BJ (cell line): Measurements from ENCODE around the gene GLDC. TPM values are rescaled to one million over a fixed set of nuclear protein-coding genes. Genes with fewer than 3 reads are reported as not detected.

Experiments used
- CTCF ChIA-PET: fragments of 350-600 bp; formaldehyde crosslinking; extraction: SDS; loops from one replicate; lab custom pipeline; 2021; ENCODE audit warnings: antibody characterized with exemption, inconsistent platforms; lab: Yijun Ruan, JAX
- POLR2A ChIA-PET: fragments of 300-600 bp; sonication (Branson Sonifier 250); formaldehyde crosslinking; extraction: SDS; loops from one replicate; lab custom pipeline; 2021; ENCODE audit warnings: antibody characterized with exemption; lab: Charles Lee
- DNase-seq: peaks from one replicate; pipeline ENCODE4 v3.0.0-alpha.2; 2011; ENCODE audit warnings: low read depth
- H3K27me3 ChIP-seq: 2 replicates; pipeline ENCODE4 v1.6.0; 2011; ENCODE audit warnings: low read length; ENCODE audit not compliant: control insufficient read depth, insufficient read depth
- H3K36me3 ChIP-seq: 2 replicates; pipeline ENCODE4 v1.5.1; 2011; ENCODE audit warnings: low read length; ENCODE audit not compliant: control insufficient read depth, insufficient read depth
- H3K4me3 ChIP-seq: 2 replicates; pipeline ENCODE4 v1.5.1; 2011; ENCODE audit warnings: low read depth, mild to moderate bottlenecking, control low read depth, low read length
- polyA plus RNA-seq: library from polyadenylated mRNA; depleted of rRNA; stranded (reverse); fragments of >200 nt; gene quantifications from 2 replicates; pipeline ENCODE4 v1.2.3, GENCODE V29; 2011
- TF ChIP-seq, protein P1 (sequence below): IDR thresholded peaks from 2 replicates; pipeline ENCODE4 v1.5.1; 2011; ENCODE audit warnings: low read depth, mild to moderate bottlenecking, control low read depth, inconsistent platforms, low read length, moderate library complexity; ENCODE audit not compliant: insufficient read depth

Gene GLDC
- polyA plus RNA-seq, 1 experiment: 0.28 TPM

DNA sequence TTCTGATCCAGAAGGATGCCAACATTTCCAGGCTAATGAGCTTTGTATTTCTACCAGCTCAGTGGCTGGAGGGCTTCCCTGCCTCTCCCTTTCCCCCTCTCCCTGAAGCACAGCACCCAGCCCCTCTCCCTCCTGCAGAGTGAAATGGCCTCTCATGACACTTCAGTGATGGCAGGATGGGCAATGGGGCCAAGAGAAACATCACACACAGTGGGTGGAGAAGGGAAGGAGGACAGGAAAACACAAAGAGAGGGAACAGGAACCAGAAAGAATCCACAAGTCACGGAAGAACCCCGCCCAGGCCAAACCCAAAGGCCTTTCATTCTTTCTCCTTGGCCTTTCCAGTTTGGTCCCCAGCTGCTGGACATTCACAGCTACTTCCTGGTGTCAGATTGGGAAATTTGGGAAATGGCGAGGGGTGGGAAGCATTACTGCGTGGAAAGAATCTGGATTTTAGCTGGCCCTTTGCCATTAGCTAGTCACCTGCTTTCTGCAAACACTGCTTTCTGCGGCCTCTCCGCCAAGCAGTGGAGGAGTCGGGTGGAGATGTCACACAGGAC is 82.6 kb downstream of the GLDC start:
- TF ChIP-seq, protein P1, sequence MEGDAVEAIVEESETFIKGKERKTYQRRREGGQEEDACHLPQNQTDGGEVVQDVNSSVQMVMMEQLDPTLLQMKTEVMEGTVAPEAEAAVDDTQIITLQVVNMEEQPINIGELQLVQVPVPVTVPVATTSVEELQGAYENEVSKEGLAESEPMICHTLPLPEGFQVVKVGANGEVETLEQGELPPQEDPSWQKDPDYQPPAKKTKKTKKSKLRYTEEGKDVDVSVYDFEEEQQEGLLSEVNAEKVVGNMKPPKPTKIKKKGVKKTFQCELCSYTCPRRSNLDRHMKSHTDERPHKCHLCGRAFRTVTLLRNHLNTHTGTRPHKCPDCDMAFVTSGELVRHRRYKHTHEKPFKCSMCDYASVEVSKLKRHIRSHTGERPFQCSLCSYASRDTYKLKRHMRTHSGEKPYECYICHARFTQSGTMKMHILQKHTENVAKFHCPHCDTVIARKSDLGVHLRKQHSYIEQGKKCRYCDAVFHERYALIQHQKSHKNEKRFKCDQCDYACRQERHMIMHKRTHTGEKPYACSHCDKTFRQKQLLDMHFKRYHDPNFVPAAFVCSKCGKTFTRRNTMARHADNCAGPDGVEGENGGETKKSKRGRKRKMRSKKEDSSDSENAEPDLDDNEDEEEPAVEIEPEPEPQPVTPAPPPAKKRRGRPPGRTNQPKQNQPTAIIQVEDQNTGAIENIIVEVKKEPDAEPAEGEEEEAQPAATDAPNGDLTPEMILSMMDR: no peak
- DNase-seq: no peak
- POLR2A ChIA-PET: no interaction called here

DNA sequence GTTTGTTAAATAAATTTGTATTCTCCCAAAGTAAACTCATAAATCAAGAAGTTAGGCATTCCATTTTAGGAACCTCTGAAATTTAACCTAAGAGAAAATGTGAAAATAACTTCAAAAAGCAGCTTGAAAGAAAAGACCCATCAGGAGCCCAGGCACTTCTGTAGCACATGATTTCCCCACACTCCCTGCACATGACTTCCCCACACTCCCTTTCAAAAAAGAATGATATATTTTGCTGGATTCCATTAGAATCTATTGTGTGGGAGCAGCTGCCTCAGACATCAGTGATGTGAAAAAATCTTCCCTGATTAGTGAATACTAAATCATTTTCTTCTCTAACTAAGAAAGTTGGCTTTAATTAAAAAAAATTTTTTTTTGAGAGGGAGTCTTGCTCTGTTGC is 83.3 kb downstream of the GLDC start:
- no peak for DNase-seq
- H3K36me3 ChIP-seq: no peaks in the 10 kb centered on the region
- no peaks in the 10 kb centered on the region for H3K27me3 ChIP-seq
- H3K4me3 ChIP-seq: no peak overlapping the region
- POLR2A ChIA-PET: no interaction called here
- CTCF ChIA-PET: interaction anchor here (0.8 to 3.3 kb wide), 3 partner anchors 10 to 207 kb away, joined by 3 to 9 read pairs (median 7); no protein-coding TSS in a partner anchor
- TF ChIP-seq, protein P1: no peak

More for the DNA sequence above, 82.6 kb downstream of the GLDC start:
- Histone ChIP-seq H3K27me3 (no peaks in the 10 kb centered on the region), H3K4me3 (no peak overlapping the region), H3K36me3 (no peaks in the 10 kb centered on the region)
- CTCF ChIA-PET: interaction anchor here (0.8 to 3.3 kb wide), 3 partner anchors 10 to 208 kb away, joined by 3 to 9 read pairs (median 7); no protein-coding TSS in a partner anchor

DNA sequence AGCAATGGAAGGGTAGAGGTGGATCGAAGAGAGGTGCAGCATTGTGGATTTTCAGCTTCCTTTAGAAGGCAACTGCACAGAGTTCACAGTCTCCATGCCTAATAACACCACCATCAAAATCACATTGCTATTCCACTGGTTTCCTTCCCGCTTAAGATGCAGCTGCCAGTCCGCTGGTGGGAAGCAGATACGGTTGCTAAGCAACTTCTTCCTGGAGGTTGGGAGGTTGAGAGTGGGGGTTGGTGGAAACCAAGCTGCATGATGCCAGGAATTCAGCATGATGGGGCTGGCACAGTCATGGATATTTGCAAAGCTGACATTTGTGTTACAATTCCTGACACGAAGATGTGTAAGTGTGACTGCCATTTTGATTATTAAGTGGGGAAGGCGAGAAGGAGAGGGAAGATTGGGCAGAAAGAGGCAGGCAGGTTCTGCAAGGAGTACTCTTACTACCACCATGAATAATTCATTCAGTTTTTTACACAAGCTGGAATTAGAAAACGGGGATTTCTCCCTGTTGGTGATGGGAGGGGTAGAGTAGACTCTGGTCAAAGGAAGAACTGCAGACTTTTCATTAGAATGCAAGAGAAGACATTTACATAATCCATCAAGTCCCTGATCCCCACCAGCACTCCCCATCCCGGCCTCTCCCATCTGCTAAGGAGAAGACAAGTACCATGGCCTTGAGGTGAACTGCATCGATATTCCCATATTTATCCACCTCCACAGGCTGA is 87.5 kb downstream of the GLDC start:
- Histone ChIP-seq H3K36me3 (no peaks in the 10 kb centered on the region), H3K4me3 (no peak overlapping the region), H3K27me3 (no peaks in the 10 kb centered on the region)
- TF ChIP-seq, protein P1: no peak
- CTCF ChIA-PET: no interaction called here
- POLR2A ChIA-PET: no interaction called here
- DNase-seq: no peak

DNA sequence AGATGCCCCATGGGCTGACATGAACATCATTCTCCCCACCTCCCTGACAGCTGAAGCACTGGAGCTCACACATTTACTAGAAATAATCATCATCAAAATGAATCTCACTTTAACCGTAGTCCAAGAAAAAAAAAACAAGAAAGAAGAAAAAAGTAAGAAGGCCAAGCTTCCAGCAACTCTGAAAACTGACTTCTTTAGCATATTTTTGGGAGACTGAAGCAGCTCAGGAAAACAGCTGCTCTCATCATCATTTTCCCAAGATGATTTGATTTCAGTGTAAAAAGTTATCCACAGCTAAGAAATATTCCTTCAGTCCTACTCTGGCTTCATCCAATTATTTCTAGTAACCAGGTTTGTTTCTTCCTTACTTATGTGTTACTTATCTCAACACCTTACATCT is 91.7 kb downstream of the GLDC start:
- TF ChIP-seq, protein P1: no peak
- H3K36me3 ChIP-seq: no peaks in the 10 kb centered on the region
- H3K4me3 ChIP-seq: no peak overlapping the region
- CTCF ChIA-PET: interaction anchor here (0.8 to 1.5 kb wide), 2 partner anchors 15 to 139 kb away, joined by 3 read pairs; no protein-coding TSS in a partner anchor
- POLR2A ChIA-PET: no interaction called here
- H3K27me3 ChIP-seq: no peaks in the 10 kb centered on the region
- DNase-seq: no peak

DNA sequence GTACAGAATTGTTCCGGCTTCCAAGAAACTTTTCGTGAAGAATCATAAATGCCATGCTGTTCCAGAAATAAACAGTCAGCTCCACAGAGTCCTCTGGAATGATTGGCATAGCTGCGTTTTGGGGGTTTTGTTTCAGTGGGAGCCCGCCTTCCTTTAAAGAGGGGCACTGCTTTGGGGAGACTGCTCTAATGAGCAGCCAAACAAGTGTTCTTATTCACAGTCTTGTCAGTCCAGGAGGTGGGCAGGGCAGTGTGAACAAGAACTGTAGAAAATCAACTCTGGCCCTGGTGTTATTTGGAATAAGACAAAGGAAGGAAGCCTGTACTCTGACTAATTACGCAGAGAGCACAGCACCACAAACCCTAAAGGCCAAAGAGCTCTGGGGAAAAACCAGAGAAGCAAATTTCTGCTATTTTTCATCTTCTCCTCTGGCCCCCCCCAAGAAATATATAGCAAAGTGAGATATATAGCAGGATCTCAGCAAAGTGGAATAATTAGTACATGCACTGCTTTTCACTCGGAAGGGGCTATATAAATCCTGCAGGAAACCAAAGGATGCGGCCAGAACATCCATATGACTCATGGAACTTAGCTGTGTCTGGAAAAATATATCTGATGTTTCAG is 92.9 kb downstream of the GLDC start:
- CTCF ChIA-PET: interaction anchor here (1.8 to 1.9 kb wide), 3 partner anchors 10 to 13 kb away, joined by 9 read pairs; no protein-coding TSS in a partner anchor
- POLR2A ChIA-PET: no interaction called here
- no peaks in the 10 kb centered on the region for H3K27me3 ChIP-seq
- no peak overlapping the region for H3K4me3 ChIP-seq
- no peaks in the 10 kb centered on the region for H3K36me3 ChIP-seq
- TF ChIP-seq, protein P1: no peak
- no peak for DNase-seq
